Caco-2 (cell line): ENCODE measurements around the gene NRXN3. TPM values are rescaled to one million over a fixed set of nuclear protein-coding genes. Genes with fewer than 3 reads are reported as not detected.

Source experiments
- BruUV-seq: library from RNA; stranded (reverse); fragments of 400-500 nt; replicated peaks from 2 replicates; lab custom pipeline; 2021; lab: Mats Ljungman, UMichigan
- CTCF ChIA-PET: fragments of 300-600 bp; sonication (Branson Sonifier 250); formaldehyde crosslinking; loops from one replicate; lab custom pipeline; 2022; ENCODE audit warnings: antibody characterized with exemption; lab: Charles Lee
- POLR2A ChIA-PET: fragments of 300-600 bp; sonication (Branson Sonifier 250); formaldehyde crosslinking; loops from one replicate; lab custom pipeline; 2022; ENCODE audit warnings: antibody characterized with exemption; lab: Charles Lee
- DNase-seq, 2 experiments: peaks; one replicate each; pipeline versions ENCODE4 v3.0.0 to v3.0.0-alpha.2; 2020 to 2022
- H3K27me3 ChIP-seq: replicated peaks from 2 replicates; pipeline ENCODE4 v1.6.0; 2011; ENCODE audit warnings: low read length; ENCODE audit not compliant: control insufficient read depth, insufficient read depth
- H3K36me3 ChIP-seq: 2 replicates; pipeline ENCODE4 v1.5.1; 2011; ENCODE audit warnings: low read length; ENCODE audit not compliant: control insufficient read depth, insufficient read depth
- H3K4me1 ChIP-seq: fragments of 250-450 bp; sonication (Bioruptor Pico); 2 replicates; pipeline ENCODE4 v1.5.1; 2020; ENCODE audit warnings: mild to moderate bottlenecking
- H3K4me3 ChIP-seq: 2 replicates; pipeline ENCODE4 v1.5.1; 2011; ENCODE audit warnings: low read depth, mild to moderate bottlenecking, control low read depth, low read length
- H3K9me3 ChIP-seq: fragments of 250-450 bp; sonication (Bioruptor Pico); 2 replicates; pipeline ENCODE4 v1.5.1; 2020; ENCODE audit warnings: mild to moderate bottlenecking, moderate library complexity
- H3K27ac Mint-ChIP-seq: one replicate; pipeline ENCODE4 v1.8.0; 2022; ENCODE audit warnings: mixed read lengths; ENCODE audit not compliant: unreplicated experiment
- H3K27me3 Mint-ChIP-seq: one replicate; pipeline ENCODE4 v1.8.0; 2022; ENCODE audit warnings: mixed read lengths; ENCODE audit not compliant: insufficient read depth, unreplicated experiment
- H3K36me3 Mint-ChIP-seq: one replicate; pipeline ENCODE4 v1.8.0; 2022; ENCODE audit warnings: mild to moderate bottlenecking, mixed read lengths; ENCODE audit not compliant: insufficient read depth, unreplicated experiment
- H3K4me1 Mint-ChIP-seq: one replicate; pipeline ENCODE4 v1.8.0; 2022; ENCODE audit warnings: low read depth, mixed read lengths; ENCODE audit not compliant: unreplicated experiment
- H3K4me3 Mint-ChIP-seq: one replicate; pipeline ENCODE4 v1.8.0; 2022; ENCODE audit warnings: mild to moderate bottlenecking, moderate library complexity, mixed read lengths; ENCODE audit not compliant: unreplicated experiment
- H3K9me3 Mint-ChIP-seq: one replicate; pipeline ENCODE4 v1.8.0; 2022; ENCODE audit warnings: mixed read lengths; ENCODE audit not compliant: unreplicated experiment
- intact Hi-C: fragments of 100-400 bp; cut with micrococcal nuclease; formaldehyde crosslinking; loops from one replicate; pipeline ENCODE4 v1.10.0; 2022; ENCODE audit not compliant: unreplicated experiment
- total RNA-seq: library from RNA; stranded (reverse); gene quantifications from 2 replicates; pipeline ENCODE4 v1.2.3, GENCODE V29; 2022
- TF ChIP-seq, protein P1 (sequence below), 2 experiments: fragments of 200-600 bp in 1 of 2; IDR thresholded peaks; 1 replicate in 1 of 2; 2 replicates in 1 of 2; pipeline versions ENCODE4 v1.5.1 to v1.8.0; 2011 to 2022; ENCODE audit warnings: antibody characterized with exemption in 1 of 2, control low read depth in 1 of 2, inconsistent platforms in 1 of 2, low read depth in 1 of 2, low read length in 1 of 2, mild to moderate bottlenecking in 1 of 2, moderate library complexity in 1 of 2; ENCODE audit not compliant: insufficient read depth in 1 of 2, severe bottlenecking in 1 of 2, unreplicated experiment in 1 of 2

NRXN3 gene
- total RNA-seq, 1 experiment from 2014 or later, result 12.4 TPM

DNA sequence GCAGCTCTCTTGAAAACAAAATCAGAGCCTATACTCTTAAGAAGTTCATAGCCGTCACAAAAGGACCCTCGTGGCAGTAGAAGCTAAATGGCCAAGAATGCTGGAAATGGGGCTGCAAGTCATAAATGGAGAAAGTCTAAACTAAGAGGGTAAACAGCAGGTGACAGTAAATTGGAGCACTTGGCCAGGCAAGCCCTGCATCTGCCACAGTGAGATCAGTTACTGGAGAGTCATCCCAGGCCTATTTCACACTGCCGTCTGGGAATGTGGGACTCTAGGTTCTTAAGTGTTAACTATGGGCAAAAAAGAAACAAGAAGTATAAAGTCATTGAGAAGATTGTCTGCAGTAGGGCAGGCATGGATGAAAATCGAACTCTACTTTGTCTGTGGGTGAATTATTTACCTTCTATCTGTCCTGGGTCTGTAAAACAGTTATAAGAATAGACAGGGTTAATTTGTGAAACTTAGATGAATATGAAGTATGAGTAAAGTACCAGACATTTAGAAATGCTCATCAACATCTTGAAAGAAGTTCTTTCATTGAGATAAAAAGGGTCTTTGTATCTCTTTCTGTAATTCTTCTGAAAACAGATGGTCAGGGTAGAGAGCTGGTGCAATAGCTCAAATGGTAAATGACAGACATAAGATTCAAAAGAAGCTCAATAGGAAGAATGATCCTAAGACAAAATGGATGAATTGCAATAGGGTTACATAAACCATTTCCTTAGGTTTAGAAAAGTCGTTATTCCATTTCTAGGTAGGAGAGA, 1248.7 kb downstream of the NRXN3 start:
- Histone ChIP-seq H3K27me3 (no peaks in the 10 kb centered on the region), H3K4me1 (peaks cover 27% of the 10 kb centered on the region), H3K4me3 (no peak overlapping the region), H3K9me3 (no peaks in the 10 kb centered on the region), H3K36me3 (no peaks in the 10 kb centered on the region)
- no peak overlapping the region for H3K27ac Mint-ChIP-seq
- TF ChIP-seq, protein P1, sequence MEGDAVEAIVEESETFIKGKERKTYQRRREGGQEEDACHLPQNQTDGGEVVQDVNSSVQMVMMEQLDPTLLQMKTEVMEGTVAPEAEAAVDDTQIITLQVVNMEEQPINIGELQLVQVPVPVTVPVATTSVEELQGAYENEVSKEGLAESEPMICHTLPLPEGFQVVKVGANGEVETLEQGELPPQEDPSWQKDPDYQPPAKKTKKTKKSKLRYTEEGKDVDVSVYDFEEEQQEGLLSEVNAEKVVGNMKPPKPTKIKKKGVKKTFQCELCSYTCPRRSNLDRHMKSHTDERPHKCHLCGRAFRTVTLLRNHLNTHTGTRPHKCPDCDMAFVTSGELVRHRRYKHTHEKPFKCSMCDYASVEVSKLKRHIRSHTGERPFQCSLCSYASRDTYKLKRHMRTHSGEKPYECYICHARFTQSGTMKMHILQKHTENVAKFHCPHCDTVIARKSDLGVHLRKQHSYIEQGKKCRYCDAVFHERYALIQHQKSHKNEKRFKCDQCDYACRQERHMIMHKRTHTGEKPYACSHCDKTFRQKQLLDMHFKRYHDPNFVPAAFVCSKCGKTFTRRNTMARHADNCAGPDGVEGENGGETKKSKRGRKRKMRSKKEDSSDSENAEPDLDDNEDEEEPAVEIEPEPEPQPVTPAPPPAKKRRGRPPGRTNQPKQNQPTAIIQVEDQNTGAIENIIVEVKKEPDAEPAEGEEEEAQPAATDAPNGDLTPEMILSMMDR (IDR thresholded peaks at IDR 0.05; ENCODE audit: insufficient read depth in 1 of 2, low read depth in 1 of 2, low read length in 1 of 2, severe bottlenecking in 1 of 2, unreplicated experiment in 1 of 2), result no peak
- BruUV-seq, result no TSS peak
- H3K27me3 Mint-ChIP-seq, result no peaks in the 10 kb centered on the region
- no peaks in the 10 kb centered on the region for H3K9me3 Mint-ChIP-seq
- no peaks in the 10 kb centered on the region for H3K36me3 Mint-ChIP-seq
- ChIA-PET POLR2A (no interaction called here), CTCF (no interaction called here)
- intact Hi-C loops, result no loop called here
- H3K4me1 Mint-ChIP-seq, result peaks cover 21% of the 10 kb centered on the region
- no peak for DNase-seq
- no peak overlapping the region for H3K4me3 Mint-ChIP-seq

DNA sequence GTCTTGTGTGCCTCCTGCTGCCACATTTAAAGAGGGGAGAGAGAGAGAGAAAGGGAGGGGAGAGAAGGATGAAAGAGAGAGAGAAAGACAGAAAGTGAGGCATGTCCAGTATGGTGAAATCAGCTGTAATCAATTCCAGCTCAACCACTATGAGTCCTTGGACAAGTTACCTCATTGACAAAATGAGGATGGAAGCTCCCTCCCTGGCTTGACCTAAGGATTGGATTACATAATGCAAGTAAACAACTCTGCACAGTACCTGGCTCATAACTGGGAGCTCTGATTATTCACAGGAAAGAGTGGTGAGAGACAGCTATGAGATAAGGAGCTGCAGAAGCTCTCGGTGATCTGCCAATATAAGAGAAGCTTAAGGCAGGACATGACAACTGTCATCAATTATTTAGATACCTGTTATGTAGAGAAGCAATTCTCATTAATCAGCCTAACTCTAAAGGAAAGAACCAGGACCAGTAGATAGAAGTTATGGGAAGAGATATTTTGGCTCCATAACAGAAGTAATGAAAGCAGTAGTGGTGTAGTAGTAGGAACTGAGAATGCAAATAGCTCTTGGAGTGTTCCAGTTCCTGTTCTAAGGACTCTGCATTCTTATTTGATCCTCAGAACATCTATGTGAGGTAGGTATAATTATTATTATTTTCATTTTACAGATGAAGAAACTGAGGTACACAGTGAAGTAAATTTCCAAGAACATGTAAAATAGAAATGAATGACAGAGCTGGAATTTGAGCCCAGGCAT, 1249.6 kb downstream of the NRXN3 start:
- CTCF ChIA-PET, result no interaction called here
- peaks cover 27% of the 10 kb centered on the region for H3K4me1 ChIP-seq
- Mint-ChIP-seq H3K36me3 (no peaks in the 10 kb centered on the region), H3K9me3 (no peaks in the 10 kb centered on the region), H3K4me3 (no peak overlapping the region), H3K27me3 (no peaks in the 10 kb centered on the region), H3K4me1 (peaks cover 21% of the 10 kb centered on the region), H3K27ac (no peak overlapping the region)
- no peaks in the 10 kb centered on the region for H3K9me3 ChIP-seq
- H3K27me3 ChIP-seq, result no peaks in the 10 kb centered on the region
- no peak overlapping the region for H3K4me3 ChIP-seq
- TF ChIP-seq, protein P1 (IDR thresholded peaks at IDR 0.05; ENCODE audit: insufficient read depth in 1 of 2, low read depth in 1 of 2, low read length in 1 of 2, severe bottlenecking in 1 of 2, unreplicated experiment in 1 of 2), result no peak
- POLR2A ChIA-PET, result interaction anchor here (0.7 kb wide), 1 partner anchor 285 kb away, joined by 3 read pairs; no protein-coding TSS in a partner anchor
- H3K36me3 ChIP-seq, result no peaks in the 10 kb centered on the region
- no TSS peak for BruUV-seq
- intact Hi-C loops, result loop anchor here (2.0 to 10.0 kb wide), 3 partner anchors 67 to 135 kb away; no protein-coding TSS in a partner anchor
- peak in 1 of 2 experiments; percentile 20 for DNase-seq

DNA sequence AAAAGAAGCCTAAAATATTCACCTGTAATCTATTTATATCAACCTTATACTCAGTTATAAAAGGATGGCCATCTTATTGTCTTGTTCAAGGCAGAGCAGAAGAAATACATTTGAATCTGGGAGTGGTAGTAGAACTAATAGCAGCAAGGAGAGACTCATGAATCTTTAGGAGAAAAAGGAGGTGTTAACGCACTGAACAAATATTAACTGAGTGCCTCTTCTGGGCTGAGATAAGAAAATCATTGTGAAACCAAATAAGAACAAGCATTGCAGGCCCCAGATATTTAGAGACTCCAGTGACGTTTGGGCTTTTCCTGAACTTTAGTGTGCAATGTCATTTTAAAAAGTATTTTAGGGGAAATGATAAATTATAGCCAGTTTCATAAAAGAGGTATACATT, 1250.6 kb downstream of the NRXN3 start:
- intact Hi-C loops, result loop anchor here (2.0 to 10.0 kb wide), 3 partner anchors 68 to 134 kb away; no protein-coding TSS in a partner anchor
- Histone ChIP-seq H3K4me3 (no peak overlapping the region), H3K27me3 (no peaks in the 10 kb centered on the region), H3K9me3 (no peaks in the 10 kb centered on the region), H3K4me1 (peaks cover 27% of the 10 kb centered on the region), H3K36me3 (no peaks in the 10 kb centered on the region)
- TF ChIP-seq, protein P1 (IDR thresholded peaks at IDR 0.05; ENCODE audit: insufficient read depth in 1 of 2, low read depth in 1 of 2, low read length in 1 of 2, severe bottlenecking in 1 of 2, unreplicated experiment in 1 of 2), result no peak
- no peaks in the 10 kb centered on the region for H3K9me3 Mint-ChIP-seq
- ChIA-PET POLR2A (no interaction called here), CTCF (interaction anchor here (0.6 kb wide), 1 partner anchor 123 kb away, joined by 3 read pairs; no protein-coding TSS in a partner anchor)
- no peaks in the 10 kb centered on the region for H3K36me3 Mint-ChIP-seq
- peak in 1 of 2 experiments; percentile 25 for DNase-seq
- BruUV-seq, result no TSS peak
- H3K4me3 Mint-ChIP-seq, result peak overlapping the region; percentile 22
- no peak overlapping the region for H3K27ac Mint-ChIP-seq
- no peaks in the 10 kb centered on the region for H3K27me3 Mint-ChIP-seq
- peaks cover 24% of the 10 kb centered on the region for H3K4me1 Mint-ChIP-seq
